ENCODE measurements around the gene BCDIN3D. TPM values are rescaled to one million over a fixed set of nuclear protein-coding genes. Genes with fewer than 3 reads are reported as not detected.
"Not testable (repeated sequence)": the region's sequence is repeated elsewhere in the genome, so short reads cannot be mapped to it uniquely, and the experiment has no call there.

BCDIN3D gene
- total RNA-seq, 1 experiment from 2014 or later, result 4.3 TPM

DNA sequence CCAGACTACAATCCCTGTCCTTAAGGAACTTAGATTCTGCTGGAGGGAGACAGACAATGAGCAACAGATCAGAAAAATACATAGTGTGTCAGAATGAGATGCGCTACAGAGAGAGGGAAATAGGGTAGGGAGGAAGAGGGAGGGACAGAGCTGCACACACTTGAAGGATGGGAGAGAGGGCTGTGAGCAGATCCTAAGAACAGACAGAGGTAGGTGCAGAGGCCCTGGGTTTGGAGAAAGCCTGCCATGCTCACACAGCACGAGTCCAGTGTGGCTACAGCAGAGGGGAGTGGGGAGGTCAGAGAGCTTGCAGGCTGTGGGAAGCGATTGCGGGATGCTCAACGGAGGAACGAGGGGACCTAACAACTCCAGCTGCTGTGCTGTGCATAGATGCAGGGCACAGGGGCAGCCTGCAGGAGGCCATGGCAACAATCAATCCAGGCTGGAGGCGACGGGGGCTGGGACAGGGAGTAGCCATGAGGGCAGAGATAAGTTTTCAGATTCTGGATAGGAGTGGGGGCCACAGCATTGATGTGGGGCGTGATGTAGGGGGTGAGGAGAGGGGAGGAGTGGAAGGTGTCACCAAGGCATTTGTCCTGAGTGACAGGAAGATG, 40.1 kb upstream of the BCDIN3D start:
- Histone ChIP-seq H3K27me3 (replicated peaks) (peaks cover 19% of the 10 kb centered on the region), H3K27ac (no peak overlapping the region), H3K36me3 (no peaks in the 10 kb centered on the region), H3K9me3 (replicated peaks) (no peaks in the 10 kb centered on the region), H3K4me3 (no peak overlapping the region), H3K4me1 (replicated peaks) (no peaks in the 10 kb centered on the region)
- DNase-seq (ENCODE audit: low read depth in 1 of 2, low spot score in 2 of 2), result no peak

- Histone ChIP-seq H3K27me3 (replicated peaks) (peaks cover 17% of the 10 kb centered on the region), H3K36me3 (no peaks in the 10 kb centered on the region), H3K9me3 (replicated peaks) (no peaks in the 10 kb centered on the region), H3K4me3 (no peak overlapping the region), H3K27ac (no peak overlapping the region), H3K4me1 (replicated peaks) (no peaks in the 10 kb centered on the region)
- no peak for DNase-seq (ENCODE audit: low read depth in 1 of 2, low spot score in 2 of 2)
These were observed 39.4 kb upstream of the BCDIN3D start for GRCh38 chr12:49882248-49882850.

GRCh38 chr12:49881415-49882247, 38.7 kb upstream of the BCDIN3D start:
- H3K36me3 ChIP-seq, result no peaks in the 10 kb centered on the region
- peaks cover 9% of the 10 kb centered on the region for H3K27me3 ChIP-seq (replicated peaks)
- H3K4me3 ChIP-seq, result no peak overlapping the region
- DNase-seq (ENCODE audit: low read depth in 1 of 2, low spot score in 2 of 2), result no peak
- H3K9me3 ChIP-seq (replicated peaks), result no peaks in the 10 kb centered on the region
- H3K27ac ChIP-seq, result no peak overlapping the region
- no peaks in the 10 kb centered on the region for H3K4me1 ChIP-seq (replicated peaks)

DNA sequence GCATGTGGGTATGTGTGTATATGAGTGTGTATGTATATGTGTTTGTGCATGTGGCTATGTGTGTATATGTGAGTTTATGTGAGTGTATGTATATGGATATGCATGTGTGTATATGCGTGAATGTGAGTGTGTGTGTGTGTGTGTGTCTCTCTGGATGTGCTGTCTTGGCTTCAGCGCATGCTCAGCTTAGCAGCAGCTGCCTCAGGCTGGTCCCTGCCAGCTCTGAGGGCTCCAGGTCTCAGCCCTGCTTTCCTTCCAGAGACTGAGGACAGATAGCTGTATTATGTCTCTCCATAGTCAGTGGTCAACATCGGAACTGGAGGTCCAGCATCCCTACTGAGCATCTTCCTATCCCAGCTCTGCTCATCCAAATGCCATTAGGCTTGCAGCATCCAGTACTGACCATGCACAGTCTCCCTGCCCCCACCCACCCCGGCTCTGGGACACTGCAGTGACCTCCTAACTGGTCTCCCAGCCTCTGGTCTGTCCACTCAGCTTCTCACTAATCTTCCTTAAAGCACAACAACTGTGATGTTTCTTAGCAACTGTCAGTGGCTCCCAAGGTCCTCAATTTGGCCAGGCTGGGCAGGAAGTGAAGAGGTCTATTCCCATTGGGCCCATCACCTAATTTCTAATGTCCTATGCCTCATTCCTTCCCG, 38.0 kb upstream of the BCDIN3D start:
- Histone ChIP-seq H3K9me3 (replicated peaks) (no peaks in the 10 kb centered on the region), H3K4me1 (replicated peaks) (no peaks in the 10 kb centered on the region), H3K4me3 (no peak overlapping the region), H3K27me3 (replicated peaks) (peaks cover 7% of the 10 kb centered on the region; the same call in 1 of the 2 replicates), H3K36me3 (no peaks in the 10 kb centered on the region), H3K27ac (no peak overlapping the region)
- DNase-seq (ENCODE audit: low read depth in 1 of 2, low spot score in 2 of 2), result no peak

GRCh38 chr12:49879065-49879464, 36.2 kb upstream of the BCDIN3D start:
- H3K4me3 ChIP-seq; DNase-seq (ENCODE audit: low read depth in 1 of 2, low spot score in 2 of 2); H3K9me3 ChIP-seq (replicated peaks); H3K27ac ChIP-seq; H3K36me3 ChIP-seq; H3K4me1 ChIP-seq (replicated peaks); H3K27me3 ChIP-seq (replicated peaks): not testable (repeated sequence)

- H3K4me3 ChIP-seq, result no peak overlapping the region
- no peaks in the 10 kb centered on the region for H3K36me3 ChIP-seq
- H3K4me1 ChIP-seq (replicated peaks), result no peaks in the 10 kb centered on the region; the same call in 1 of the 2 replicates
- no peak overlapping the region for H3K27ac ChIP-seq
- no peaks in the 10 kb centered on the region for H3K9me3 ChIP-seq (replicated peaks)
- H3K27me3 ChIP-seq (replicated peaks), result no peaks in the 10 kb centered on the region
- DNase-seq (ENCODE audit: low read depth in 1 of 2, low spot score in 2 of 2), result no peak
These were observed 35.1 kb upstream of the BCDIN3D start for GRCh38 chr12:49878021-49878420.

DNA sequence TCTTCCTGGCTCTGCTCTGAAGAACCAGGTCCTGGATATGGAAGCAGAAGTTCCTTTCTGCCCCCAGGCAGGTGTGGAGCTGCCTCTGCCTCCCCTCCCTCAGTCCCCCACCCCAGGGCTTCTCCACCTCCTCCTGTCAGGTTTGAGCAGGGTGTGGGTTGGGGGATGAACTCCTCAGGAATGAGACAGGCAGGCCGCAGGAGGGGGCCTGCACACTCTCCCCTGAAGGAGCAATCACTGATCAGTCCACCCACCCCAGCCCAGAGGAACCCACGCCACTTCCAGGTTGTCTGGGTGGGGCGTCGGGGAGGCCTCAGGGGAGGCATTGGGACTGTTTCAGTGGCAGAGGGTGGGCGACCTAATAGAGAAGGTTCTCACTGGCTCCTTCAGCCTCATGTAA, 34.2 kb upstream of the BCDIN3D start:
- Histone ChIP-seq H3K36me3 (no peaks in the 10 kb centered on the region), H3K27ac (no peak overlapping the region), H3K9me3 (replicated peaks) (no peaks in the 10 kb centered on the region), H3K27me3 (replicated peaks) (no peaks in the 10 kb centered on the region), H3K4me1 (replicated peaks) (no peaks in the 10 kb centered on the region; the same call in 1 of the 2 replicates), H3K4me3 (no peak overlapping the region)
- DNase-seq (ENCODE audit: low read depth in 1 of 2, low spot score in 2 of 2), result no peak

GRCh38 chr12:49876070-49876469, 33.2 kb upstream of the BCDIN3D start:
- H3K9me3 ChIP-seq (replicated peaks), result no peaks in the 10 kb centered on the region

GRCh38 chr12:49875115-49875720, 32.3 kb upstream of the BCDIN3D start:
- no peak for DNase-seq (ENCODE audit: low read depth in 1 of 2, low spot score in 2 of 2)
- H3K4me1 ChIP-seq (replicated peaks), result no peaks in the 10 kb centered on the region; the same call in 1 of the 2 replicates
- no peaks in the 10 kb centered on the region for H3K9me3 ChIP-seq (replicated peaks)
- no peaks in the 10 kb centered on the region for H3K27me3 ChIP-seq (replicated peaks)
- no peak overlapping the region for H3K27ac ChIP-seq
- no peaks in the 10 kb centered on the region for H3K36me3 ChIP-seq
- no peak overlapping the region for H3K4me3 ChIP-seq

More at GRCh38 chr12:49876070-49876469, 33.2 kb upstream of the BCDIN3D start:
- no peaks in the 10 kb centered on the region for H3K36me3 ChIP-seq
- no peak overlapping the region for H3K27ac ChIP-seq
- DNase-seq (ENCODE audit: low read depth in 1 of 2, low spot score in 2 of 2), result no peak
- H3K27me3 ChIP-seq (replicated peaks), result no peaks in the 10 kb centered on the region
- no peaks in the 10 kb centered on the region; the same call in 1 of the 2 replicates for H3K4me1 ChIP-seq (replicated peaks)
- no peak overlapping the region for H3K4me3 ChIP-seq

GRCh38 chr12:49874142-49874897, 31.4 kb upstream of the BCDIN3D start:
- no peaks in the 10 kb centered on the region for H3K27me3 ChIP-seq (replicated peaks)
- DNase-seq (ENCODE audit: low read depth in 1 of 2, low spot score in 2 of 2), result no peak
- H3K4me3 ChIP-seq, result no peak overlapping the region
- H3K27ac ChIP-seq, result no peak overlapping the region
- H3K36me3 ChIP-seq, result no peaks in the 10 kb centered on the region
- no peaks in the 10 kb centered on the region; the same call in 1 of the 2 replicates for H3K4me1 ChIP-seq (replicated peaks)
- H3K9me3 ChIP-seq (replicated peaks), result no peaks in the 10 kb centered on the region

DNA sequence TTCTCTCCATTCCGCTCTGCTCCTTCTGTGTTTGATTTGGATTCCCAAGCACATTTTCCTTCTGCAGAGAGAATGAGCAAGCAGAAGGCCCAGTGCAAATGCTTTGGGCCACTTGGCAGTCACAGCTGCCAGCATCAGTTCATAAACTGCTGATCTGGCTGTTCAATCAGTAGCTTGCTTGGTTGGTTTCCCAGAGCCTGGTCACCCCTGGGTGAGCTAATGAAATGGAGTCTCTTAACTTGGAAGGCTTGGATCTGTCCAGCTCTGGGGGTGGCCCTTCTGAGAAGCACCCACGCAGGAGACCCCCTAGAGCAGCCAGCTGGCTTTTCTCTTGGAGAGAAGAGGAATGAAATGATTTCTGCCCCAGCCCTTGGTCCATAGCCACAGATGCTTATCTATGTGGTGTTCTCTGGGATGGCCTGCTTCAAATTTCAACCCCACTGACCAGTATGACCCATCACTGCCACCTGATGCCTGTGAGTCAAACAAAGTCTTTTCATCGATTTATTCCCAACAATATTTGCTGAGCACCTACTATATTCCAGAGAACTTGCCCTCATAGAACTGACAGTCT, 30.5 kb upstream of the BCDIN3D start:
- no peak overlapping the region for H3K27ac ChIP-seq

DNA sequence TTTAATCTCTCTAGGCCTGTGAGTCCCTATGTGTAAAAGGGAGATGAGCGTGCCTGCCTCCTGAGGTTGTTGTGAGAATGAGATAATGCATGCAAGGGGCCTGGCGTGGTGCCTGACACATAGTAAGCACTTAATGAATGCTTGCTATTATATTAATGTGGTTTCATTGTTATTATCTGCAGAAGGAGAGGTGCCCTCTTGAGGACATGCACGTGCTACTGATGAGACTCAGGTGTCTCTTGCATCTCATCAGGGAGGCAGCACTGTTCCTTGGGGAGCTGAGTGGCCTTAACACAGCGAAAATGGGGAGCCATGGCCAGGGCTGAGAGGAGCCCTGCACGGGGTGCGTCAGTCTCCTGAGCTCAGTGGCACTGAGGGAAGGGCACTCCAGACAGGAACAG, 29.9 kb upstream of the BCDIN3D start:
- H3K27ac ChIP-seq, result no peak overlapping the region
- no peaks in the 10 kb centered on the region for H3K27me3 ChIP-seq (replicated peaks)

More for the DNA sequence above, 30.5 kb upstream of the BCDIN3D start:
- no peaks in the 10 kb centered on the region; the same call in 1 of the 2 replicates for H3K4me1 ChIP-seq (replicated peaks)
- H3K4me3 ChIP-seq, result no peak overlapping the region
- DNase-seq (ENCODE audit: low read depth in 1 of 2, low spot score in 2 of 2), result no peak
- H3K9me3 ChIP-seq (replicated peaks), result no peaks in the 10 kb centered on the region
- no peaks in the 10 kb centered on the region for H3K27me3 ChIP-seq (replicated peaks)
- no peaks in the 10 kb centered on the region for H3K36me3 ChIP-seq

More for the DNA sequence above, 29.9 kb upstream of the BCDIN3D start:
- H3K4me1 ChIP-seq (replicated peaks), result no peaks in the 10 kb centered on the region; the same call in 1 of the 2 replicates
- H3K36me3 ChIP-seq, result no peaks in the 10 kb centered on the region
- no peaks in the 10 kb centered on the region for H3K9me3 ChIP-seq (replicated peaks)
- no peak overlapping the region for H3K4me3 ChIP-seq
- no peak for DNase-seq (ENCODE audit: low read depth in 1 of 2, low spot score in 2 of 2)

All from SJSA1 (cell line).